GM21526 (cell line): ENCODE measurements around the gene RPS21.

Experiments used
- ATAC-seq: cut with Tn5 transposase; IDR thresholded peaks from one replicate; pipeline ENCODE4 v1.9.1; 2021; ENCODE audit warnings: moderate library complexity; ENCODE audit not compliant: unreplicated experiment, low FRiP score

RPS21 gene

DNA sequence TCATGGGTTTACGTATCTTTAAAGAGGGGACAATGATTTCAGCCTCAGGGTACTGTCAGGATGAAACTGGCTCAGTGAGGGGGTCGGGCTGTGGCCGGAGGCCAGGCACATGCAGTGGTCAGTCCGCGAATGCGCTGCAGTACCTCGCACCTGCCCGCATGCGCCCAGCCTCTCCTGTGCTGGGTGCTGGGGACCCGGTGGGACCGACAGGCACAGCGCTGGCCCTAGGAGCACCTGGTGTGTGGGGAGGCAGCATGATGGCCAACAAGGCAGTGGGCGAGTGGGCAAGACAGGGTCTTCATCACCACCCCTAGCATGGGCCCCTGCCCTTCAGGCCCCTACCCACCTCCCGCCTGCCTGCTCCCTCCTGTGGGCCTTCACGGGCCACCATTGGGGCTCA is 21.2 kb downstream of the RPS21 start:
- no peak for ATAC-seq

GRCh38 chr20:62408640-62409039 is 21.7 kb downstream of the RPS21 start:
- ATAC-seq = no peak

- ATAC-seq = no peak
Measured at GRCh38 chr20:62409086-62409853, 22.4 kb downstream of the RPS21 start.

DNA sequence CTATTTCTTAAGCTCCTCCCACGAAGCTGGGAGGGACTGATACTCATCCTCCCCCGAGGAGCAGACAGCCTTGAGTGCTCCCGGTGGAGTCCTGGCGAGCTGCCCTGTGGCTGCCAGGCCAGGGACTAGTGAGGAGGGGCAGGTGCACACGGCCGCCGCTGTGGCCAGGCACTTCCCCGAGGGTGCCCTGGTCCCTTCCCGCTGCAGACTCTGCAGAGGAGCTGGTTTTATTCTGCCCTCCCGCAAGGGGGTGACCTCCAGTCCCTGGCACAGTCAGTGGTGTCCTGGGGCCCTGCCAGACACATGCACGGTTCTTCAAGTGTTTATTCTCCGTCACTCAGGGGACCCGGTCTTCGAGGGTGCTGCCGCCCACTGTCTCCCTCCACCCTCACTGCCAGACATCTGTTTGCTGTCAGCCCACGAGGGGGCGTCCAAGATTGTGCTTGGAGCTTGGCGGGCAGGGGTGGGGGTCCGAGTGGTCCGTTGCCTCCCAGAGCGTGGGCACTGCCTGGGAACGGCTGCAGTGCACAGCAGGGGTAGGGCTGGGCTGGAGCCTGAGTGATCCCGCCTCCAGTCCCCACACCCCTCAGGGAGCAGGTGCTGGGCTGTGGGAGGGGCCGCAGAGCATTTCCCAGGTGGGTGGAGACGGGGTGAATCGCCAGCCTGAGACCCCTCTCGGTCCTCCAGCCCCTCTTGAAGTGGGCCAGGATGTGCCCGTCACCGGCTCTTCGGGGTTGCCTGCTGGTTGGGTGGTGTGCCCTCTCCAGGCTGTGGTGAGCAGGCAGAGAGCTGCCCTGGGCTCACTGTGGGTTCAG is 23.2 kb downstream of the RPS21 start:
- no peak for ATAC-seq

DNA sequence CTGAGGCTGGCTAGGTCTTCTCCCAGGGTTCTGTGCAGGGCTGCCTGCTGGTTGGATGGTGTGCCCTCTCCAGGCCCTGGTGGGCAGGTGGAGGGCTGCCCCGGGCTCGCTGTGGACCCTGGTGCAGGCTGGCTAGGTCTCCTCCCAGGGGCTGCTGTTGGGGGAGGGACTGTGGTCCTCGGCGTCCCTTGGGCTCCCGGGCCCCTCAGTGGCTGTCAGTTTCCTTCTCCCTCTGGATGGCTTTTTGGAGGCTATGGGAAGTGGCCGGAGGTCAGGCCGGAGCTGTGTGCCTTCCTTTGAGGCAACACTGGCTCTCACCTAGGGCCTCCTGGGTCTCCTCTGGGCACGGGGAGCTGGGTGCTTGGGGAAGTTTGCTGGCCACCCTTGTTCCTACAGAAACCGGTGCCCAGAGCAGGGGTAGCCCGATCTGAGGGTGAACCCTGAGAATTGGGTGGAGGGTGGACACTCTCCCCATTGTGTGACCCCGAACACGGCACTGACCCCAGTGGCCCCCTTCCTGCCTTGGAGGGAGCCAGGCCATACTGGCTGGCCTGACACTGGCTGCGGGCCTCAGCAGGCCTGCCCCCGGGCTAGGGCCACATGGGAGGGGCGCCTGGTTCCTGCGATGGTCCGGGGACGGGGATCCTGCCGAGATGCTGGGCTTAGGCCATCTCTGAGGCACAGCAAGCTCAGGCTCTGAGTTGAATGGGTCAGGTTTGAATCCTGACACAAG is 24.0 kb downstream of the RPS21 start:
- ATAC-seq = no peak

- no peak for ATAC-seq
Measured at GRCh38 chr20:62411479-62412193, 24.7 kb downstream of the RPS21 start.

DNA sequence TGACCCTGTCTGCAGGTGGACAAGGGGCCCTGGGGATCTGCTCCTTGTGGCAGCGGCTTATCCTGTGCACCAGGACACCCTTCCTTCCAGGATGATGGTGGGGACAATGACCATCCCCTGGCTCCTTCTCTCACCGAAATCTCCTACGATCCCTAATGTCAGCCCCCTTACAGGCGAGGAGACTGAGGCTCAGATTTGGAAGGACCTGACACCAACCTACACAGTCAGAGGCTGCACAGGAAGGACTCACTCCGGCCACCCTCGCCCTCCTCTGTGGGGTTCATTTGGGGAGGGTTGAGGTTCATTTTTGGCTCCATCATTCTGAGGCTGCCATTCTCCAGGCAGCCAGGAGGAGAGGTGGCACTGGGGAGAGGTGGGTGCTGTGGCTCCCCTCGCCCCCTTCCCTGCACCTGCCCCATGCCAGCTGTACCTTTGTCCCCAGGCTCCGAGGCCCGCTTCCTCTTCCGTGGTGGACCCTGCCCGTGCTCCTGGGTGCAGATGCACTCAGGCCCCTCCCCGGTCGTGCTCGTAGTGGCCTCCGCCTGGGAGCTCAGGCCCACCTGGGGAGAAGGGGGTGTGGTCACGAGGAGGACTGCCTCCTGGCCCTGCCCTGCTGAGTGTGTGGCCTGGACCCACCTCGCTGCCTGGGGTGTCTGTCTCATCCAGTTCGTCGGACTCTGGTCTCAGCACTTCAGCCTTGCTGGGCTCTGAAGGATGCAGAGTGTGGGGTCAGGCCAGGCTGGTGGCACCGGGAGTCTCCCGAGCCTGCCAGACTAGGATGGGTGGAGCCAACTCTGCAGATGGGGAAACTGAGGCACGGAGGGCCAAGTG is 25.5 kb downstream of the RPS21 start:
- ATAC-seq = no peak

- ATAC-seq = no peak
Measured at GRCh38 chr20:62413025-62413570, 26.2 kb downstream of the RPS21 start.

GRCh38 chr20:62413896-62414481 is 27.1 kb downstream of the RPS21 start:
- ATAC-seq = no peak

DNA sequence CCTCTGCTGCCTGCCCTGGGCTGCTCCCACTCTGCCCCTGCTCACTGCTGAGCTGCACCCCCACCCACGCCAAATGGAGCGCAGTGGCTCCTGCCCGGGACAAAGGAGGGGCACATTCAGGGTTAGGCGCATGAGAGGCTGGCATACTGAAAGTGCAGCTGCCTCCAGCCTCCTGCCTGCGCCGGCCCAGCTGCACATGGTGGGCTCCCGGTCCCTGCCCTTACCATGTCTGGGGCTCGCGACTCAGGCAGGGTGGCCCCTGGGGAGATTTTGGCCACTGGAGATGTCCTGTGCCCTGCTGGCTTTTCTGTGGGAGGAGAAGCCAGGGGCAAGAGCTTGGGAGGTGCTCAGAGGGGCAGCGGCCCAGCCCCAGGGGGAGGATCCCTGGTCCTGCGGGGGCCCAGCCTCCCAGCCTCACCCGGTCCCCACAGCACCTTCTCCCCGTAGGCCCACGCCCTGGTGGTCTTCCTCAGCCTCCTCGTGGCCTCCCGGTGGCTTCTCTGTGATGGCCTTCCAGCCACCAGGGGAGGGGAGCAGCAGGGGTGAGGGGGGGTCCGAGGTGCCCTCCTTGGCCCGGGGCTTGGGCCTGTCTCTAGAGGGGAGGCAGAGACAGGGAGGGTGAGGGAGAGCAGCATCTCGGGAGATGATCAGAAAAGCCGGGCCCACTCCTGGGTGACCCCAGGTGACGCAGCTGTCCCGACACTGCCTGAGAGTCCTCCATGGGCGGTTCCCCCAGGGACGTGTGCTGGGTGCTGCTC is 28.6 kb downstream of the RPS21 start:
- no peak for ATAC-seq

GRCh38 chr20:62416651-62417637 is 30.0 kb downstream of the RPS21 start:
- ATAC-seq = no peak

GRCh38 chr20:62417981-62418708 is 31.2 kb downstream of the RPS21 start:
- no peak for ATAC-seq

DNA sequence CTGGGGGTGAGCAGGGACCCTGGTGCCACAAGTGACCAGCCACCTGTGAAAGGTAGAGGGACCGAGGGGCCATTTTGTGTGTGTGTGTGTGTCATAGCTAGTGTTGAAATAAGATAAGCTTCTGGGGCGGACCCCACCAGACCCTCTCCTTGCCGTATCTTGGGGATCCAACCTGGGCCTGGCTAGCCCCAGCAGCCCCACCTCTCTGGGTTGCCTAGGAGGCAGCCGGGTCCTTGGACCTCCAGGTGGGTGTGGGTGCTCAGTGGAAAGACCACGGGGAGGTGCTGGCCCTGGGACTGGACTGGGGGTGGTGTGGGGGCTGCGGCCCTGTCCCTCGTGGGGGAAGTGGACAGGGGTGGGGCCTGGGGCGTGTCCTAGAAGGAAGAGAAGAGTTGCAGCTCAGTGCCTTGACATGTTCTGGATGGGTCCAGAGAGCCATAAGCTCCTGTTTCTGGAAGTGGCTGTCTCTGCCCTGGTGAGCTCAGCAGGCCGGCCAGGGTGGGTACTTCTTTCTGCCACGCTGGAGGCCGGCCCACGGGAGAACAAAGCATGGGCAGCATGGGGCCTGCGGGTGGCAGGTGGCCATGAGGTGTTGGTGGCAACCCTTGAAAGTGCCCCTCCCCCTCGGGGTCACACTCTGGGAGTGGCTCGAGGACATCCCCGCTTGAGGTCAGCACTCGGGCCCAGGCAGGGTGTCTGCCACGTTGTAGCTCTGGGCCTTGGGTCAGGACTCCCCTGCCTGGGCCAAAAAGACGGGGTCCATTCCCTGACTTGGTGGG is 32.0 kb downstream of the RPS21 start:
- ATAC-seq = no peak

DNA sequence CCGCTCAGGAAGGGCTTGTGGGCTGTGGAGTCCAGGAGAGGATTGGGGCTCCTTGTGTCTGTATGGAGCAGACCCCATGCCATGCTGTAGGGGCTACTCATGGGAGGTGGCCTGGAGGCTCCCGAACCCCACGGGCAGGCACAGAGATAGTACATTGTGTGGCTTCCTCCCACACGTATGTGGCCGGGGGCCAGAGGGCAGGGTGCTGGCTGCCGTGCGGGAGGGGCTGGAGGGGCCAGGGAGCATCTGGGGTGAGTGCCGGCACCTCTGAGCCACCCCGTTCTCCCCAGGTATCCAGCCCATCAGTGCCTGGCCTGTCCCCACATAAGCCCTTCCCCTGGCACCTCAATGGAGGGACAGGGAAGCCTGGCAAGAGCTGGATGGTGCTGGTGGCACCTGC is 32.9 kb downstream of the RPS21 start:
- no peak for ATAC-seq

DNA sequence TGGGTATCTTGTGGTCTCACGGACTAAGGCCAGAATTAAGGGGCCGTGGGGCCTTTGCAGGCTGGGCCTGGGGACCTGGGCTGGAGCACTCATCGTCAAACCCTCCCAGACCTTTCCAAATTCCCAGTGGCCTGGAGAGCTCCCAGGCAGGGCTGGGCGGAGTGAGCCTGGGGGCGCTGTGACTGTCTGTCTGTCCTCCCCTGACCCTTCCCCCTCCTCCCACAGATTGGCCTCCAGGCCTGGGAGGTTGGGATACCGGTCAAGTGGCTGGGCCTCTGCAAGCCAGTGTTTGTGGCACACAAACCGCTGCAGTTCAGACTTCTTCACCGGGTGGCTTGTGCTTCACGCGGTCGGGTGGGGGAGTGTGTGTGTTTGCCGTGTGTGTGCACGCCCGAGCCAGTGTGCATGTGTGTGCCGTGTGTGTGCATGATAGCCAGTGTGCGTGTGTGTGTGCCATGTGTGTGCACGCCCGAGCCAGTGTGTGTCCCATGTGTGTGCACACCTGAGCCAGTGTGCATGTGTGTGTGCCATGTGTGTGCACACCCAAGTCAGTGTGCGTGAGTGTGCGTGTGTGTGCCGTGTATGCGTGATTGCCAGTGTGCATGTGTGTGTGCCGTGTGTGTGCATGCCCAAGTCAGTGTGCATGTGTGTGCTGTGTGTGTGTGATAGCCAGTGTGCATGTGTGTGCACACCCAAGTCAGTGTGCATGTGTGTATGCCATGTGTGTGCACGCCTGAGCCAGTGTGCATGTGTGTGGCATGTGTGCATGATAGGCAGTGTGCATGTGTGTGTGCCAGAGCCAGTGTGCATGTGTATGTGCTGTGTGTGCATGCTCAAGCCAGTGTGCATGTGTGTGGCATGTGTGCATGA is 34.2 kb downstream of the RPS21 start:
- ATAC-seq = no peak
